Measurements from ENCODE around the gene ANXA3.

GRCh38 chr4:78627966-78628678 lies 76.6 kb downstream of the ANXA3 start:
- TF ChIP-seq CTCF (IDR thresholded peaks at IDR 0.05) (no peak), POLR2A (IDR thresholded peaks at IDR 0.05) (no peak)

Measured in ovary (tissue), 3 donors.